HFF-Myc (cell line): ENCODE data around the gene PXK.

Experiments
- DNase-seq: peaks from one replicate; pipeline ENCODE4 v3.0.0-alpha.2; 2011; ENCODE audit warnings: low read depth; ENCODE audit errors: extremely low read depth
- H3K4me3 ChIP-seq: replicated peaks from 2 replicates; pipeline ENCODE4 v1.5.1; 2011; ENCODE audit warnings: low read depth, mild to moderate bottlenecking, control low read depth, low read length
- TF ChIP-seq, protein P1 (sequence below): IDR thresholded peaks from 2 replicates; pipeline ENCODE4 v1.5.1; 2012; ENCODE audit warnings: mild to moderate bottlenecking, low read depth, low read length, control low read depth; ENCODE audit errors: missing control alignments

Gene PXK

DNA sequence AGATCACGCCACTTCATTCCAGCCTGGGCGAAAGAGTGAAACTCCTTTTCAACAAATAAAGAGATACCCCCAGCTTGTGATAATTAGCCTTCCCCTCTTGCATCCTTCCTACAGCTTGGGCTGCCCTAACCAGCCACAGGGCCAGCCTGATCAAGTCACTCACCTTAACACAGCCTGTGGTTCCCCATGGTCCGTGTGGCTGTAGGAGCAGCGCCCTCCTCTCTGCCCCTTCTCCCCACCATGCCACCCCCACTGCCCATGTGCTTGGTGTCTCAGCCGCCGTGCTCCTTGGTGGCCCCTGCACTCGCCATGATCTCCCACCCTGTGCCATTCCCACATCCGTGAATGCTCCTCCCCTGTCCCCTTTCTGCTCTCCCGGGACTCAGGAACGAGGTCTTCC lies 39.8 kb upstream of the PXK start:
- H3K4me3 ChIP-seq, result no peak overlapping the region
- no peak for DNase-seq
- TF ChIP-seq, protein P1, sequence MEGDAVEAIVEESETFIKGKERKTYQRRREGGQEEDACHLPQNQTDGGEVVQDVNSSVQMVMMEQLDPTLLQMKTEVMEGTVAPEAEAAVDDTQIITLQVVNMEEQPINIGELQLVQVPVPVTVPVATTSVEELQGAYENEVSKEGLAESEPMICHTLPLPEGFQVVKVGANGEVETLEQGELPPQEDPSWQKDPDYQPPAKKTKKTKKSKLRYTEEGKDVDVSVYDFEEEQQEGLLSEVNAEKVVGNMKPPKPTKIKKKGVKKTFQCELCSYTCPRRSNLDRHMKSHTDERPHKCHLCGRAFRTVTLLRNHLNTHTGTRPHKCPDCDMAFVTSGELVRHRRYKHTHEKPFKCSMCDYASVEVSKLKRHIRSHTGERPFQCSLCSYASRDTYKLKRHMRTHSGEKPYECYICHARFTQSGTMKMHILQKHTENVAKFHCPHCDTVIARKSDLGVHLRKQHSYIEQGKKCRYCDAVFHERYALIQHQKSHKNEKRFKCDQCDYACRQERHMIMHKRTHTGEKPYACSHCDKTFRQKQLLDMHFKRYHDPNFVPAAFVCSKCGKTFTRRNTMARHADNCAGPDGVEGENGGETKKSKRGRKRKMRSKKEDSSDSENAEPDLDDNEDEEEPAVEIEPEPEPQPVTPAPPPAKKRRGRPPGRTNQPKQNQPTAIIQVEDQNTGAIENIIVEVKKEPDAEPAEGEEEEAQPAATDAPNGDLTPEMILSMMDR, result no peak

- DNase-seq, result no peak
- TF ChIP-seq, protein P1, result no peak
- no peak overlapping the region for H3K4me3 ChIP-seq
Measured at GRCh38 chr3:58293516-58293915, 39.2 kb upstream of the PXK start.

DNA sequence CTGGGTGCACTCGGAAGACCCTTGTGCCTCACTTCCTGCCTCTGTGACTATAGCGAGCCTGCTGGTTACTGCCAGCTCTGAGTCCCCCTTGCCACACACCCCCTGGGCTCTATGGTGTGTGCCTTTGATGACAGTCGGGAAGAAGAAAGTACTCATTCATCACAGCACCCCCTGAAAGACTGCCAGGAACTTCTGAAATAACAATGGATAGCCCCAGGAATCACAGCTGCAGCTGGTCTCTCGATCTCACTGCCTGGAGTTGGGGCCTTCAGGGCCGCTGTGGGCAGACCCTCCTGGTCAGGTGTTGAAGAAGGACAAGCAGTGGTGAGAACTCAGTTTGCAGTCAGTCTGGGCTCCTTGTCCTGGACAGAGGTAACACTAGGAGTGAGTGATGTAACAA lies 36.4 kb upstream of the PXK start:
- TF ChIP-seq, protein P1, result no peak
- no peak for DNase-seq
- H3K4me3 ChIP-seq, result no peak overlapping the region

GRCh38 chr3:58296843-58297242 lies 35.8 kb upstream of the PXK start:
- no peak overlapping the region for H3K4me3 ChIP-seq
- DNase-seq, result no peak
- TF ChIP-seq, protein P1, result no peak

DNA sequence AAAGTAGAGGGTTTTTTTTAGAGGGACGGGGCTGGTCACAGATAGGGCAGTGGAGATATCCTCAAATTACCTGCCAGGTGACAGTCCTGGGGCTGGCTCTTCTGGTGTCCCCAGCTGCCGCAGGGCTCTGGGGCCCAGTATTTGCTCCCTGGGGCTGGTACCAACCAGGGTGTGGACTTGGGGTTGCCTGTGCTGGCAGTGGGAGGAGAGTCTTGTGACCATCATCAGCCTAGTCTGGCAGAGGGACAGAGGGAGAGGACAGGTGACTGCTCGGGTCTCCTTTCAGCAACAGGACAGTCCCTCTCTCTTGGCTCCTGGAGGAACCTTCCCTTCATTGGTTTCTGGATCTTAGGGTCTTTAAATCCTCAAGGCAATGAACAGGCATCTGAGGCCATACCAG lies 34.5 kb upstream of the PXK start:
- no peak for DNase-seq
- TF ChIP-seq, protein P1, result no peak
- H3K4me3 ChIP-seq, result no peak overlapping the region

DNA sequence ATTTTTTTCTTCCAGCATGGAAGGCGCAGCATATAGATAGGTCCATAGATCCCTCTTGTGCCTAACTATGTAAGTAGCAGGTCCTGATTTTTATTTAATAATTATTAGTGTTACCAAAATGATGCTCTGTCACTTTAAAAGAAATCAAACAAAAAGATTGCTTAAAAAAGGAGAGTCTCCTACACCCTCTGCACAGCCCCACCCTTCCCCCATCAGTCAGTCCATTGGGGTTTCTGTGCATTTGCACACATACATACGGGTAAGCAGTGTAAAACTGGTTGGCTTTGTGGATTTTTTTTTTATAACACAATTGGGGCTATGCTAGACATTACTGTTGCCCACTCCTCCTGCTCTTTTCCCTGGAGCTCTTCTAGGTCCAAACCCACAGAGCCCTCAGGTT lies 33.6 kb upstream of the PXK start:
- DNase-seq, result no peak
- TF ChIP-seq, protein P1, result no peak
- no peak overlapping the region for H3K4me3 ChIP-seq

GRCh38 chr3:58299839-58300516 lies 32.7 kb upstream of the PXK start:
- H3K4me3 ChIP-seq, result no peak overlapping the region
- TF ChIP-seq, protein P1, result peak; percentile 43
- peak; percentile 17 for DNase-seq
